Measurements from ENCODE around the gene VAV2. TPM values are rescaled to one million over a fixed set of nuclear protein-coding genes. Genes with fewer than 3 reads are reported as not detected.

VAV2 gene
- total RNA-seq, 2 donors from 2014 or later = 3.4 to 6.0 TPM

DNA sequence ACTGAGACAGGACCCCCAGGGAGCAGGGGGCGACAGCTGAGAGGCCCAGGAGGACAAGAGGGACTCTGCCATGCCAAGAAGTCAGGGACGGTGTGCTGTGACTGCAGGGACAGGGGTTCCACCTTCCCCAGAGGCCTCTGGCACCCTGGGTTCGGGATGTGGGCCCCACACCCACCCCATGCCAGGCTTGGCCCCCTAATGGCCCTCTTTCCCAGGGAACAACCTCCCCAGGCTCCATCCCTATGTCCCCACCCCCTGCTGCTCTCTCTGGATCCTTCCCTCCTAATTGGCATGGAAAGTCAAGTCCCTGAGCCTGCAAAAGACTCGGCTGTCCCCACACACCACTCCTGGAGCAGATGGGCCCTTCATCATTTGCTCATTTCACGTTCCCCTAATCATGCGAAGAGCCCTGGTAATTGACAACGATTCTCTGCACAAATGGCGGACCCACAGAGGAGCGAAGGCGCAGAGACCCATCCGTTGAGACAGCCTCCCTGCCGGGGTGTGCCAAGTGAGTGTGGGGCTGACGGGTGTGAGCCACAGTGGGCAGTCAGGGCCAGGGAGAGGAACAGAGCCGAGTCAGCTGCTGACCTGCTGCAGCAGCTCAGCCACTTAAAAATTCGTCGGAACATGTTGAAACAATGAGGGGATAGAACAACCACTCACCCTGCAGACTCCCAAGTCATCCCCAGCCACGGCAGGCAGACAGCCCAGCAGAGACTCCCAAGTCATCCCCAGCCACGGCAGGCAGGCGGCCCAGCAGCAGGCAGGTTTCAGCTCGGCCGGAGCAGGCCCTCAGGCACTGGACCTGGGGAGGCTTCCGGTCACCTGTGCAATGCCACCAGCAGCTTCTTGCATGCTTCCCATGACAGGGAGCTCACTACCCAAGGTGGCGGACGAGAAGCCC lies 109.0 kb downstream of the VAV2 start:
- H3K27ac ChIP-seq = no peak overlapping the region
- TF ChIP-seq CTCF (IDR thresholded peaks at IDR 0.05) = no peak
- no peaks in the 10 kb centered on the region for H3K36me3 ChIP-seq
- H3K4me3 ChIP-seq = no peak overlapping the region
- no peaks in the 10 kb centered on the region for H3K27me3 ChIP-seq
- H3K4me1 ChIP-seq = peaks cover 0 to 15% of the 10 kb centered on the region in 2 donors
- DNase-seq (ENCODE audit: low spot score) = no peak
- H3K9me3 ChIP-seq = no peaks in the 10 kb centered on the region

GRCh38 chr9:133881671-133882381 lies 110.3 kb downstream of the VAV2 start:
- TF ChIP-seq CTCF (IDR thresholded peaks at IDR 0.05) = no peak
- H3K4me3 ChIP-seq = no peak overlapping the region
- no peaks in the 10 kb centered on the region for H3K36me3 ChIP-seq
- peaks cover 0 to 15% of the 10 kb centered on the region in 2 donors for H3K4me1 ChIP-seq
- no peak for DNase-seq (ENCODE audit: low spot score)
- no peaks in the 10 kb centered on the region for H3K9me3 ChIP-seq
- no peaks in the 10 kb centered on the region for H3K27me3 ChIP-seq
- H3K27ac ChIP-seq = no peak overlapping the region

- DNase-seq (ENCODE audit: low spot score) = no peak
- H3K4me1 ChIP-seq = peaks cover 0 to 15% of the 10 kb centered on the region in 2 donors
- no peaks in the 10 kb centered on the region for H3K36me3 ChIP-seq
- no peak overlapping the region for H3K27ac ChIP-seq
- H3K9me3 ChIP-seq = no peaks in the 10 kb centered on the region
- no peaks in the 10 kb centered on the region for H3K27me3 ChIP-seq
- no peak for TF ChIP-seq CTCF (IDR thresholded peaks at IDR 0.05)
- no peak overlapping the region for H3K4me3 ChIP-seq
Observed at GRCh38 chr9:133880851-133881661, 111.1 kb downstream of the VAV2 start.

DNA sequence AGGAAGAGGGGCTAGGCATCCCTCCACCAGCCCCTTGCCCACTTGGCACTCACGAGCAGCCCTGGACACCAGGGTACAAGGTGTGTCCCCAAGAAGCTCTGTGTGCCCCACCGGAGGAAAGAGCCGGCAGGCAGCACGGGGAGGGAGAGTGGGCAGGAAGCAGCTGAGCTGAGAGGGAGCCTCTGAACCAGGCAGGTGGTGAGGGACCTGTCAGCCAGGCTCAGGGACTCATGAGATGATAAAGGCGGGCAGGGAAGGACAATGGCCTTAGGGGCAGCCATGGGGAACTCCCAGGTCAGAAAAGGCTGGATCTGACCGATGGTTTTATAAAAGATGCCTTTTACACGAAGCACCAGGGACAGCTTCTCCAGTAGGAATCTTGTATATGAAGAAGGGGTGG lies 112.0 kb downstream of the VAV2 start:
- no peak for TF ChIP-seq CTCF (IDR thresholded peaks at IDR 0.05)
- H3K9me3 ChIP-seq = no peaks in the 10 kb centered on the region
- no peak for DNase-seq (ENCODE audit: low spot score)
- H3K36me3 ChIP-seq = no peaks in the 10 kb centered on the region
- no peak overlapping the region for H3K27ac ChIP-seq
- peaks cover 0 to 15% of the 10 kb centered on the region in 2 donors for H3K4me1 ChIP-seq
- no peaks in the 10 kb centered on the region for H3K27me3 ChIP-seq
- no peak overlapping the region for H3K4me3 ChIP-seq

DNA sequence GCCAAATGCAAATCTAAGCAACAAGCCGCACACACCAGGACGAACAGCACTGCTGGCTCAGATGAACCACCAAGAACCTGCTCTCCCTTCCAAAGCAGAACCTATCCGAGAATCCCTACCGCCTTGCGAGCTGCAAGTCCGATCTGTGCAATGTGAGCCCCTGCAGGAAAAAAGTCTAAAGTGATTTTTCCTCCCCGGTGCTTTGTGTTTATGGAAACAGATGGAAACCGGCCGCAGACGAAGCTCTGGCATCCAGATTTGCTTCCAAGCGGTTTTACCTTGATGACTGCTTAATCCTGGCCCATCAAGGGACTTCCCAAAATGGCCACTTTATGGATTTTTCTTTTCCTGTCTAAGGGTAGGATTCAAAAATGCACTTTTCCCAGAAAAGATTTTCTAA lies 112.5 kb downstream of the VAV2 start:
- no peak overlapping the region for H3K4me3 ChIP-seq
- no peak for TF ChIP-seq CTCF (IDR thresholded peaks at IDR 0.05)
- no peaks in the 10 kb centered on the region for H3K27me3 ChIP-seq
- H3K4me1 ChIP-seq = peaks cover 0 to 15% of the 10 kb centered on the region in 2 donors
- no peaks in the 10 kb centered on the region for H3K36me3 ChIP-seq
- no peak for DNase-seq (ENCODE audit: low spot score)
- no peak overlapping the region for H3K27ac ChIP-seq
- H3K9me3 ChIP-seq = no peaks in the 10 kb centered on the region
